Measurements from ENCODE around the gene ERBB3. TPM values are rescaled to one million over a fixed set of nuclear protein-coding genes. Genes with fewer than 3 reads are reported as not detected.
A peak's percentile ranks its signal among the peaks of the same experiment; 100 is the strongest.
"Not testable (repeated sequence)": the region's sequence is repeated elsewhere in the genome, so short reads cannot be mapped to it uniquely, and the experiment has no call there.

Gene ERBB3
- total RNA-seq, 2 experiments from 2014 or later, result not detected

- Histone ChIP-seq H2AFZ (ENCODE audit: low read length) (no peak overlapping the region), H3K36me3 (ENCODE audit: insufficient read depth, low read length) (peaks cover 48% of the 10 kb centered on the region), H3K79me2 (ENCODE audit: insufficient read depth, low read depth, low read length) (peaks cover 24% of the 10 kb centered on the region), H3K4me1 (ENCODE audit: insufficient read depth, low read length, poor library complexity, severe bottlenecking) (peaks cover 39% of the 10 kb centered on the region), H4K20me1 (ENCODE audit: insufficient read depth, low read length) (peaks cover 22% of the 10 kb centered on the region; the same call in 1 of the 2 replicates), H3K9me3 (ENCODE audit: low read length) (no peaks in the 10 kb centered on the region), H3K9me2 (ENCODE audit: insufficient read depth, low read length) (no peaks in the 10 kb centered on the region), H3K4me3 (ENCODE audit: low read depth, low read length, poor library complexity, severe bottlenecking) (peak overlapping the region; percentile 83), H3K27ac (ENCODE audit: low read depth, low read length, poor library complexity, severe bottlenecking) (peak overlapping the region; percentile 66), H3K4me2 (ENCODE audit: low read length) (peak overlapping the region; percentile 96)
- CTCF ChIA-PET (ENCODE audit: unreplicated experiment), result no interaction called here
- intact Hi-C loops (cut with micrococcal nuclease; ENCODE audit: unreplicated experiment), result loop anchor here (5.0 kb wide), 1 partner anchor 226 kb away; the partner anchor contains the start of genes ORMDL2 and SARNP
- POLR2A ChIA-PET, result interaction anchor here (1.0 to 1.8 kb wide), 2 partner anchors 74 to 303 kb away, joined by 5 to 6 read pairs; no protein-coding TSS in a partner anchor
- no peak for TF ChIP-seq EZH2phosphoT487 (IDR thresholded peaks at IDR 0.05; ENCODE audit: borderline replicate concordance, low read depth, low read length)
- TF ChIP-seq, protein P1, sequence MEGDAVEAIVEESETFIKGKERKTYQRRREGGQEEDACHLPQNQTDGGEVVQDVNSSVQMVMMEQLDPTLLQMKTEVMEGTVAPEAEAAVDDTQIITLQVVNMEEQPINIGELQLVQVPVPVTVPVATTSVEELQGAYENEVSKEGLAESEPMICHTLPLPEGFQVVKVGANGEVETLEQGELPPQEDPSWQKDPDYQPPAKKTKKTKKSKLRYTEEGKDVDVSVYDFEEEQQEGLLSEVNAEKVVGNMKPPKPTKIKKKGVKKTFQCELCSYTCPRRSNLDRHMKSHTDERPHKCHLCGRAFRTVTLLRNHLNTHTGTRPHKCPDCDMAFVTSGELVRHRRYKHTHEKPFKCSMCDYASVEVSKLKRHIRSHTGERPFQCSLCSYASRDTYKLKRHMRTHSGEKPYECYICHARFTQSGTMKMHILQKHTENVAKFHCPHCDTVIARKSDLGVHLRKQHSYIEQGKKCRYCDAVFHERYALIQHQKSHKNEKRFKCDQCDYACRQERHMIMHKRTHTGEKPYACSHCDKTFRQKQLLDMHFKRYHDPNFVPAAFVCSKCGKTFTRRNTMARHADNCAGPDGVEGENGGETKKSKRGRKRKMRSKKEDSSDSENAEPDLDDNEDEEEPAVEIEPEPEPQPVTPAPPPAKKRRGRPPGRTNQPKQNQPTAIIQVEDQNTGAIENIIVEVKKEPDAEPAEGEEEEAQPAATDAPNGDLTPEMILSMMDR (conservative IDR thresholded peaks at IDR 0.05; ENCODE audit: low read length), result no peak
- DNase-seq (ENCODE audit: low spot score), result no peak
- BruUV-seq (replicated peaks), result no TSS peak
These were observed 37.1 kb upstream of the ERBB3 start for GRCh38 chr12:56042843-56043242.

DNA sequence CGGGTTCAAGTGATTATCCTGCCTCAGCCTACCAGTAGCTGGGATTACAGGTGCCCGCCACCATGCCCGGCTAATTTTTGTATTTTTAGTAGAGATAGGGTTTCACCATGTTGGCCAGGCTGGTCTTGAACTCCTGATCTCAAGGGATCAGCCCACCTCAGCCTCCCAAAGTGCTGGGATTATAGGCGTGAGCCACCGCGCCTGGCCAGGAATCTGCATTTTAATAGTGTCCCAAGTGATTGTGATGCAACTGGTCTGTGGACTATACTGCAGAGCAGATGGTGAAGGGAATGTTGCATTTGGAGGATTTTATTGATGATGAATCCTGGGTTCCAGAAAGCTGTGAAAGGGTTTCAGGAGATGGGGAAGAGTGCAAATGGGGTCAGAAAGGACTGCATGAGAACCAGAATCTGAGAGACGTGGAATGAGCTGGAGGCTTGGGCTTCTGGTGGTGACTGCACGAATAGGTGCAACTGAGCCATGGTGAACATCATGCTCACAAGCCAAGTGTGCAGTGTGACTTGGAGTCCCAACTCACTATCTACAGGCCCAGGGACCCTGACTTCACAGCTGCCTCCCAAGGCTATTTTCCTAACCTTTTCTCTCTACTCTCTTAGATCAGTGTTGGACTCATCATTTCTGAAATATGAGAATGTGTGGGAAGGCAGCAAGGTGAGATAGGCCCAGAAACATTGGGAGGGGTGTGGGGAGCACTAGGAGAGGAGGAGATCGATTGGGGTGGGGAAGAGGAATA lies 33.8 kb upstream of the ERBB3 start:
- peak overlapping the region; percentile 58 for H3K27ac ChIP-seq (ENCODE audit: low read depth, low read length, poor library complexity, severe bottlenecking)
- intact Hi-C loops (cut with micrococcal nuclease; ENCODE audit: unreplicated experiment), result loop anchor here (2.0 to 5.0 kb wide), 2 partner anchors 73 to 141 kb away; partner anchors contain the start of genes SMARCC2 and ZC3H10
- peaks cover 22% of the 10 kb centered on the region; the same call in 1 of the 2 replicates for H4K20me1 ChIP-seq (ENCODE audit: insufficient read depth, low read length)
- H3K9me3 ChIP-seq (ENCODE audit: low read length), result no peaks in the 10 kb centered on the region
- ChIA-PET POLR2A (interaction anchor here (0.7 kb wide), 1 partner anchor 26 kb away, joined by 3 read pairs; no protein-coding TSS in a partner anchor), CTCF (ENCODE audit: unreplicated experiment) (no interaction called here)
- no peak overlapping the region for H2AFZ ChIP-seq (ENCODE audit: low read length)
- H3K4me3 ChIP-seq (ENCODE audit: low read depth, low read length, poor library complexity, severe bottlenecking), result no peak overlapping the region
- peaks cover 24% of the 10 kb centered on the region for H3K79me2 ChIP-seq (ENCODE audit: insufficient read depth, low read depth, low read length)
- no peak overlapping the region; the same call in 1 of the 2 replicates for H3K4me2 ChIP-seq (ENCODE audit: low read length)
- peaks cover 50% of the 10 kb centered on the region for H3K36me3 ChIP-seq (ENCODE audit: insufficient read depth, low read length)
- no TSS peak for BruUV-seq (replicated peaks)
- DNase-seq (ENCODE audit: low spot score), result no peak
- TF ChIP-seq EZH2phosphoT487 (IDR thresholded peaks at IDR 0.05; ENCODE audit: borderline replicate concordance, low read depth, low read length), result no peak
- no peaks in the 10 kb centered on the region for H3K9me2 ChIP-seq (ENCODE audit: insufficient read depth, low read length)
- peaks cover 23% of the 10 kb centered on the region for H3K4me1 ChIP-seq (ENCODE audit: insufficient read depth, low read length, poor library complexity, severe bottlenecking)

DNA sequence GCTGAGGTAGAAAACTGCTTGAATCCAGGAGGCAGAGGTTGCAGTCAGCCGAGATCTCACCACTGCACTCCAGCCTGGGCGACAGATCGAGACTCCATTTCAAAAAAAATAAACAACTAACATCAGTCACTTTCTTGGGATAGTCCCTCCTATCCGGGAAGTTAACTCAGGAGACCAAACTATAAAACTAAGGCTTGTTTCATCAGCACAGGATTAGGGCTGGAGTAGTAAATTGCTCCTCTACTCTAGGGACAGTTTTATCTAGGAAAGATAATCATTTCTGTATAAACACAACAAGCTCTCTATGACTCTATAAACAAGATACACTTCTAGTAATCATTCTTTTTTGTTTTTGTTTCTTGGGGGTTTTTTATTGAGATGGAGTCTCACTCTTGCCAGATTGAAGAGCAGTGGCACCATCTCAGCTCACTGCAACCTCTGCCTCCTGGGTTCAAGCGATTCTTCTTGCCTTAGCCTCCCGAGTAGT lies 26.5 kb upstream of the ERBB3 start:
- H3K9me2 ChIP-seq (ENCODE audit: insufficient read depth, low read length), result no peaks in the 10 kb centered on the region
- ChIA-PET CTCF (ENCODE audit: unreplicated experiment) (no interaction called here), POLR2A (interaction anchor here (0.7 to 1.4 kb wide), 4 partner anchors 9 to 666 kb away, joined by 3 to 7 read pairs (median 4); no protein-coding TSS in a partner anchor)
- no peak overlapping the region for H2AFZ ChIP-seq (ENCODE audit: low read length)
- H3K79me2 ChIP-seq (ENCODE audit: insufficient read depth, low read depth, low read length), result no peaks in the 10 kb centered on the region
- H4K20me1 ChIP-seq (ENCODE audit: insufficient read depth, low read length), result no peaks in the 10 kb centered on the region
- H3K4me1 ChIP-seq (ENCODE audit: insufficient read depth, low read length, poor library complexity, severe bottlenecking), result no peaks in the 10 kb centered on the region
- H3K36me3 ChIP-seq (ENCODE audit: insufficient read depth, low read length), result no peaks in the 10 kb centered on the region
- no peak for DNase-seq (ENCODE audit: low spot score)
- no peaks in the 10 kb centered on the region for H3K9me3 ChIP-seq (ENCODE audit: low read length)
- no TSS peak for BruUV-seq (replicated peaks)
- TF ChIP-seq, protein P1 (conservative IDR thresholded peaks at IDR 0.05; ENCODE audit: low read length), result no peak
- TF ChIP-seq EZH2phosphoT487 (IDR thresholded peaks at IDR 0.05; ENCODE audit: borderline replicate concordance, low read depth, low read length), result no peak
- H3K4me2 ChIP-seq (ENCODE audit: low read length), result no peak overlapping the region
- H3K27ac ChIP-seq (ENCODE audit: low read depth, low read length, poor library complexity, severe bottlenecking), result no peak overlapping the region
- intact Hi-C loops (cut with micrococcal nuclease; ENCODE audit: unreplicated experiment), result no loop called here
- no peak overlapping the region for H3K4me3 ChIP-seq (ENCODE audit: low read depth, low read length, poor library complexity, severe bottlenecking)

GRCh38 chr12:56059964-56060363 lies 20.0 kb upstream of the ERBB3 start:
- H3K79me2 ChIP-seq (ENCODE audit: insufficient read depth, low read depth, low read length); H3K4me1 ChIP-seq (ENCODE audit: insufficient read depth, low read length, poor library complexity, severe bottlenecking); H2AFZ ChIP-seq (ENCODE audit: low read length); H3K9me3 ChIP-seq (ENCODE audit: low read length); CTCF ChIA-PET (ENCODE audit: unreplicated experiment); H3K4me2 ChIP-seq (ENCODE audit: low read length); DNase-seq (ENCODE audit: low spot score); H4K20me1 ChIP-seq (ENCODE audit: insufficient read depth, low read length); H3K27ac ChIP-seq (ENCODE audit: low read depth, low read length, poor library complexity, severe bottlenecking); H3K4me3 ChIP-seq (ENCODE audit: low read depth, low read length, poor library complexity, severe bottlenecking); H3K9me2 ChIP-seq (ENCODE audit: insufficient read depth, low read length); H3K36me3 ChIP-seq (ENCODE audit: insufficient read depth, low read length); BruUV-seq (replicated peaks): not testable (repeated sequence)
- POLR2A ChIA-PET, result interaction anchor here (0.7 kb wide), 1 partner anchor 128 kb away, joined by 3 read pairs; no protein-coding TSS in a partner anchor
- intact Hi-C loops (cut with micrococcal nuclease; ENCODE audit: unreplicated experiment), result loop anchor here (5.0 kb wide), 1 partner anchor 37 kb away; no protein-coding TSS in a partner anchor
